GM18505 (cell line): ENCODE data around the gene CTCFL.
"Not testable (repeated sequence)": the region's sequence is repeated elsewhere in the genome, so short reads cannot be mapped to it uniquely, and the experiment has no call there.

ENCODE experiments used
- ATAC-seq: cut with Tn5 transposase; IDR thresholded peaks from one replicate; pipeline ENCODE4 v1.9.1; 2021; ENCODE audit not compliant: unreplicated experiment
- POLR2A ChIP-seq: IDR thresholded peaks from 4 replicates; pipeline ENCODE4 v1.6.1; 2011; ENCODE audit warnings: borderline replicate concordance; ENCODE audit not compliant: insufficient read depth, insufficient read length; ENCODE audit errors: extremely low read depth

CTCFL gene

DNA sequence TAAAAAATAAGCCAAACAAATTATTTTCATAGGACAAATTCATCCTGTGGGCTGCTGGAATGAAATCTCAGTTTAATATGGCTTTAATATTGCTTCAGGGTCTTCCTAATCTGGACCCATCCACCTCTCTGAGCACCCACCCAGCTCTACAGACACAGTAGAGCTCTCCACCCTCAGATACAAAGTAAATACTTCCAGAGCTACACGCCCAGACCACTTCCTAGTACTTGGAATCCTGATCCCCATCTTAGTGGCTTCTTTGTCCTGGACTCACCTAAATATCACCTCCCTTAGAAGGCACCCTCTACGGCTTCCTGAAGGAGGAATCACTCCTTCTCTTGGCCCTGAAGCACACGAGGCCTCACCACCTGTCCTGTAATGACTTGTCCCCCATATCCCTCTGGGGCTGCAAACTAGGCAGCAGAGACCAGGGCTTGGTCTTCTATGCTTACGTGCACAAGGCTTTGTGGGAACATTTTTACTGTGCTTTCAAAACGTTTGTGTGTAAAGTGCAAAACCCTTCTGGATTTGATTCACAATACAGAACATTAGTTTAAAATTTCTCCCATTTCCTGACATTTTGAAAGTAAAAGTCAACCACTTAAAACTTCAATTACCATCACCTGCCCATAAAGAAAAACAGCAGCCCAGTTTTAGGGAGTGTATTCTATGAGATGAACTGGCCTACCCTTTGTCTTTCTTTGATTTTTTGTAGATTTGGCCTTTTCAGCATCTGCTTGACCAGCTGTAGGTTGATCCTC lies 2.4 kb downstream of the CTCFL start:
- no peak for TF ChIP-seq POLR2A

DNA sequence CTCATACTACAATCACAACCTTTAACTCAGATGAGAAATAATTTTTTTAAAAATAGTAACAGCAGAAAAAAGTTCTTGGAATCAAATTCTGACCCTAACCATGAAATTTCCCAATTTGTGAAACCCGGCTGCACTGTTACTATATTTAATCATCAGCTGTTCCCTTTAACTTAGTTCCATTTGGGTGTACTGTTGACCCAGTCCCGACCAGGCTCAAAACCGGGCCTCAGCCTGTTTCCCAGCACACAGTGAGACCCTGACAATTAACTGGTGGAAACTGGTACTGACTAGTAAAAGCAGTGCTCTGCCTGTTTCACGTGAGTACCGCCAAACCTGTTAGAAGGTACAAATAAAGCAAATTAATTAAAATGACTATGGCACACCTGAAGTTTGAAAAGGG lies 7.0 kb downstream of the CTCFL start:
- TF ChIP-seq POLR2A, result no peak
- no peak for ATAC-seq

More for the DNA sequence above, 2.4 kb downstream of the CTCFL start:
- no peak for ATAC-seq

DNA sequence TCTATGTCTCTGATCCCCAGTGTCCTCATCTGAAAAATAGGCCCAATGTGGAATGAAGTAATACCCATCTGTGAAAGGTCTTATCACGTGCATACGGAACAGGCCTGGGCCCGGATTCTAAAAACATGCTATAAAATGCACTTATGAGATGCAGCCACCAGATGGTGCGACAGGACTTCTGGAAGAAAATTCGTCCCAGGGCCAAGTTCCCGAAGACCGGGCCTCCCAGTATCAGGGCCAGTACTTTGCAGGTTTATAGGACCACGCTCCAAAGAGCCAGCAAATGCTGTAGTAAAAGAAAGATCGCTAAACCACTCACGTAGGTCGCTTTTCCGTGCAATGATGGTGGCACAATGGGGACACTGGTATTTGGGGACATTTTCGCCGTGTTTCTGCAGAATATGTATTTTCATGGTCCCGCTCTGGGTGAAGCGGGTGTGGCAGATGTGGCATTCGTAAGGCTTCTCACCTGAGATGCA lies 10.6 kb downstream of the CTCFL start:
- TF ChIP-seq POLR2A, result no peak
- no peak for ATAC-seq

DNA sequence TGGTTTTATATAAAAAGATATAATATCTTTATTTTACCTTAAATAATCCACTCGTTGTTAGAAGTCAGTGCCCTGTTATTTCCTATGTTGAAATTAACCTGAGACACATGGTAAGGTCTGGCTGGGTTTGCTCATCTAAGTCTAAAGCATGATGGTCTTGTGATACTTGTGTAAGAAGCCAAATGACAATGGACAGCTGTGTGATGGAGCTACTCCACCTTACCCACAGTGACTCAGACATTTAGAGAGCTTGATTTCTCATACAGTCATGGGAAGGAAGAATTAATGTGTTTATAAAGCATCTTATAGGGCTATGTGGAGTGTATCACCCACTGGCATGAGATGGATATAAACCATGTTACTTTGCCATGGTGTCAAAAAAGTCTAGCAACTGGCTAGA lies 11.7 kb downstream of the CTCFL start:
- no peak for TF ChIP-seq POLR2A
- no peak for ATAC-seq

DNA sequence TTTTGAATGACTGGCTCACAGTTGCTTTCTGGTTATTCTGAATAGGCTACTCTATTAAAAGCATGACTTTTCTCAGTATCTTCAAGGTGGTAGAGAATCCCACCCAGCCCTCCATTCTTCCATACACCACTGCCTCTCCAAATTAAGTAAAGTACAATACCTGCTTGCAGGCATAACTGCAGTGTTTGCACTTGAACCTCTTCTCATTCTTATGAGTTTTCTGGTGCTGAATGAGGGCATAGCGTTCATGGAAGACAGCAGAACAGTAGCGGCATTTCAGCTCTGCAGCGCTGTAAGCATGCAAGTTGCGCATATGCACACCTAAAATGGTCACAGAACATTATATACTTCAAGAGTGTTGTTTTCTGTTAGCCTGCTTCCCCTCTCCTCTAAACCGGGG lies 12.5 kb downstream of the CTCFL start:
- TF ChIP-seq POLR2A, result no peak
- no peak for ATAC-seq

DNA sequence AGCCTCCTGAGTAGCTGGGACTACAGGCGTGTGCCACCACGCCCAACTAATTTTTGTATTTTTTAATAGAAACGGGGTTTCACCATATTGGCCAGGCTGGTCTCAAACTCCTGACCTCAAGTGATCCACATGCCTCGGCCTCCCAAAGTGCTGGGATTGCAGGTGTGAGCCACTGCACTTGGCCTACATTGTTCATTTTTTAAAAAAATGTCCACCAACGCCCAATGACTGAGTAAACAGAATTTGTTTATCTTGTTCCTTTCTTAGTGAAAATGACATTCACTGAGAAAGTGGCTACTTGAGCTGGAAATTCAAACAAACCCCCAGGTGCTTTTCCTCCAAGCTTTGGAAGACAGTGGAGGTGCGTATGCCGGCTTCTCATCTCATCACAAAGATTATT lies 13.2 kb downstream of the CTCFL start:
- ATAC-seq, result not testable (repeated sequence)

DNA sequence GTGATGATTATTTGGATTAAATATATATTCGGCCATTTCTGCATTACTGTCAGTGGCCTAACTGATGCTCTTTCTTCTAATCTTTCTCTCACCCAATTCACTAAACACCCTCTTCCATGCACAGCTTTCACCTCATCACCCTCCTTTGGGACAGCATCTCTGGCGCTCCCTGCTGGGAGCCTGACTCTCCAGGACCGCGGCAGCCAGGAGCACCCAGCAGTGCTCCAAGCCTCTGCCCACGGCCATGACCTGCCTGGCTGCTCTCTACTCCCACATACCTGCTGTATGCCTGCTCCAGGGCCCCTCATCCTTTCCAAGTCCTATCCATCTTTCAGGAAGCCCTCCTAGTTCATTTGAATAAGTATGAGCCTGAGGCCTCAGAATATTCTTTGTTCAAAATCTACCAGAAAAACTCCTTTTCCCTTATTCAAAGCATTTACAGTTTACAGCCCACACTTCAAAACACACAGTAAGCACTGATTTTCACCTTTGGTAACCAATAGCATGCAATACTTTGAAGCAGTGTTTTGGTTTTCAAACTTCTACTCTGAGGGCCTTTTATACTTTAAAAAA lies 15.2 kb downstream of the CTCFL start:
- ATAC-seq, result no peak
- TF ChIP-seq POLR2A, result no peak

DNA sequence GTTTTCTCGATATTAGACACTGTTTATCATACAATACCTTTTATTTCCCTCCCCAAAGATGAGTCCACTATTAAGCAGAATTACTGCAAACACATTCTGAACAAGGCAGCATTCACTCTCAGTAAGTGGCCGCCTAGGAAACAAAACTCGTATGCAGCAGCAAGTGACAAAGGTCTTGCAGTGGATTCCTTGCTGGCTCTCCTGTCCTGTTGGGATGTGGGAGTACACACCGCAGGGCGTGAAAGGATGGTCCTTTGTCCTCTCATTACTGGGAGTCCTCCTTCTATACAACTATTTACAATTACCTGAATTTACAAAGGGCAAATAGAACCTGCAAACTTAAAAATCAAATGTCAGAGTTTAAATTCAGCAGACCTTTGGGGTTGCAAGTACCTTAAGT lies 16.1 kb downstream of the CTCFL start:
- no peak for ATAC-seq
- no peak for TF ChIP-seq POLR2A

DNA sequence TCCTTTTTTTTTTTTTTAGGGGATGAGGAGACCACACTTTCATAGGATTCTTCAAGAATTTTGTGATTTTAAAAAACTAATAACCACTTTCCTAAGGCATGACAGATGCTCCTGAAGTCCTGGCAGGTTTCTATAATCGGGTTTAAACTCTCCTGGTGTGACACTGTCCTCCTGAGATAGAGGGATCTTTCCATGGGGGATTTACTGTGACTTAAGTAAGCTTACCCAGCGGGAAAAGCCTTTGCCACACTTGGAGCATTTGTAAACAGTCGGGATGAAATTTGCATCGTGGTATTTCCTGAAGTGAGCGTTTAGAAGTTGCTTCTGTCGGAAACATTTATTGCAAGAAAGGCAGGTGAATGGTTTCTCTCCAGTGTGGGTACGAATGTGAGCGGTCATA lies 16.6 kb downstream of the CTCFL start:
- no peak for TF ChIP-seq POLR2A
- ATAC-seq, result no peak

DNA sequence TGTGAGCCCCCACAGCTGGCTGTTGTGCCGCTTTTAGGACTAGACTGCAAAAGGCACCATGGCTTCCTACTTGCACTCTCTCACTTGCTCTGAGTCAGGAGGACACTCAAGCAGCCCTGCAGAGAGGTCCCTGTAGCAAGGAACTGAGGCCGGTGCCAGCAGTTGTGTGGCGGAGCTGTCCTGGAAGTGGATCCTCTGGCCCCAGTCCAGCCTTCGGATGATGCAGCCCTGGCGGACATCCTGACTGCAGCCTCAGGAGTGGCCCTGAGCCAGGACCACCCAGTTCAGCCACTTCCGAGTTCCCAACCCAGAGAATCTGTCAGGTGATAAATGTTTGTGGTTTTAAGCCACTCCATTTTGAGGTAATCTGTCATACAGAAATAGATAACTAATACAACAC lies 17.5 kb downstream of the CTCFL start:
- no peak for TF ChIP-seq POLR2A
- ATAC-seq, result no peak

DNA sequence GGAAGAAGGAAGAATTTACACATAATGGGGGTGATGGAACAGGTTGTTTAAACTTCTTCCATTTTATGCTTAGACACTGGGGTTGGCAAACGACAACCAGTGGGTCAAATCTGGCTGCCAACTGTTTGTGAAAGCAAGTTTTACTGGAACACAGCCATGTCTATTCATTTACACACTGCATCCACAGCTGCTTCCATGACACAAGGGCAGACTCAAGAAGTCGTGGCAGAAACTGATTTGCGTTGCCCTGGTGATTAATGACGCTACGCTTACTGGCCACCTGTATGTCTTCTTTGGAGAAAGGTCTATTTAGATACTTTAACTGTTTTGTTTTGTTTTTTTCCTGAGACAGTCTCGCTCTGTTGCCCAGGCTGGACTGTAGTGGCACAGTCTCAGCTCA lies 19.0 kb downstream of the CTCFL start:
- ATAC-seq, result no peak
- no peak for TF ChIP-seq POLR2A

DNA sequence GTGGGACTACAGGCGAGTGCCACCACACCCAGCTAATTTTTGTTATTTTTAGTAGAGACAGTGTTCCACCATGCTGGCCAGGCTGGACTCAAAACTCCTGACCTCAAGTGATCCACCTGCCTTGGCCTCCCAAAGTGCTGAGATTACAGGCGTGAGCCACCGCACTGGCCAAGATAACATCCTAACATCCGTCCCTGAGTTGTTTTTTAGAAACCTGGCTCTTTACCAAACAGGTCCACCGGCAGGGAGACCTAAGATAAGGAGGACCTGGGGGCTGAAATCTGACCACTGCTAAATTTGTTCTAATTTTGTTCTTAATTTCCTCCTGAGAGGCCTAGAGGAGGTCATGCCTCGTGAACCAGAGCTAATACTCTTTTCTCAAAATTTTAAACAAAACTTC lies 20.5 kb downstream of the CTCFL start:
- TF ChIP-seq POLR2A, result no peak
- no peak for ATAC-seq

DNA sequence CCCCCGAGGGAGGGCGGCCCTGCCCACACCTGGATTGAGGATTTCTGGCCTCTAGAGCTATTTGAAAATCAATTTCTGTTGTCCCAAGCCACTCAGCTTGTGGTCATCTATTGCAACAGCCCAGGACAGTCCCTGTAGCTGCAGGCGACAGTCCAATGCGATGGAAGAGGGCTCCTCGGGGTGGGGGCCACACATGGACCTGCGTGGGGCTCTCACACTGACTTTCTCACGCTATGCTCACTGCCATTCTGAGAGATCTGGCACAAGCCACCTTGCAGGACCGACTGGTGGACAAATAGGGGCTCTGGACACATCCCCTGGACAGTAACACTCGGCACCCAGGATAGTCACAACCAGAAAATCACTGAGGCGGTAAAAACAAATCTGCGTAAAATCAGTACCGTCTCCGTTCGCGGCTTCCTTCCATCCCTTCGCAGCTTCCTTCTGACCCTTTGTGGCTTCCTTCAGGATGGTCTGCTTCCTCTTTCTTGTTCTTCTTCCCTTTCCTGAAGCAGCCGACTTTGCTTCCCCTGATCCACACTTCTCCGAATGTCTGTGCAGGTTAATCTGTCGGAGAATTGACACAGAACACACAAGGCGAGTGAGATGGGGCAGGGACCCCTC lies 21.8 kb downstream of the CTCFL start:
- no peak for TF ChIP-seq POLR2A
- no peak for ATAC-seq

DNA sequence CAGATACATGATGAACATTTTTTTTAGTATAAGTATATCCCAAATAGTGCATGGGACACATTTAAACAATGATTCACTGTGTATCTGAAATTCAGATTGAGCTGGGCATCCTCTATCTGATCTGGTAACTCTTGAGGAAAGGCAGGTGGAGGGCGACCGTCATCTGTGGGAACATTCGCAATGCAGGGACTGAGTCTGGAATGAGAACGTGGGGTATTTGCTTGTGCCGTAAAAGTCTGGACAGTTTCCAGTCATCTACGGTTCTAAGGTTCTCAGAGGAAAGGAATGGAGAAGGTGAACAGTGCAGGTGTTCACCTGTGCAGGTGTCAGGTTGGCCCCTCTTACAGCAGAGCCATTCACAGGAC lies 22.6 kb downstream of the CTCFL start:
- no peak for TF ChIP-seq POLR2A
- ATAC-seq, result no peak

DNA sequence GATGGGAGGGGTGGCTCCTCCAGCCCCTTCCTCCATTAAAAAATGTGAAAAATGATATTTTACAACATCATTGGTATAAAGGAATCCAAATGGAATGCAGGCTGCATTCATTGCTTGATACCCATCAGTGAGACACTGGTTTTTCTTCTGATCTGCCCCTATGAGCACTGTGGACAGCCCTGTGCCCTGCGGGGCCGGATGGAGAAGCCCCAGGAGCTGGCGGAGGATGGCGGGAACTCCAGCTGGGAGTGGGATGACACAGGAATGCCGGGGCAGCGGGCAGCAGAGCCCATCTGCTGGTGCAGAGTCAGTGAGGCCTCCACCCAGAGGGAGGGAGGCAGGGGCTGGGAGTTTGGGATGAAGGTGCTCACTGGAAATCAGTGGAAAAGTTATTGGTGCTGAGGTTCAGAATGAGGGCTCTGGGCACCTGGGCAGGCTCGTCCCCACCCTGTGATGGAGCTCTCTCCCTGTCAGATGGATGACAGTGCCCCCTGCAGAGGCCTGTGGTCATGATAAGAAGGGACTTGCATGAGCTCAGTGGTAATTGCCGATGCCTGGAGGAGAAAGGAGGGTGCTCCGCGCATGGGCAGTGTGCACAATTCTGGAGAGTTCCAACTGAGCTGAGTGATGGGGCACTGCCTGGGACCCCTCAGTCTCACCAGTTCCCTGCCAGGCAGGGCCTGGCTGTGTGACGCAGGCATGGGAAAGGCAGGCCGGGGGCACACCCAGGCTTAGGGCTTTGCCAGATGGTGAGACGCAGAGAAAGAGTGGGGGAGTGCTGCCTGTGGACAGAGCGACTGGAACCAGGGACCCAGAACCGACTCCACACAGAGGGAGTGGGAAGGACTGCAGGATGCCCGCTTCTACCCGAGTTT lies 23.2 kb downstream of the CTCFL start:
- TF ChIP-seq POLR2A, result no peak
- ATAC-seq, result no peak
